Measurements from ENCODE around the gene MALL.
A peak's percentile ranks its signal among the peaks of the same experiment; 100 is the strongest.
"Not testable (repeated sequence)": the region's sequence is repeated elsewhere in the genome, so short reads cannot be mapped to it uniquely, and the experiment has no call there.

The MALL gene

GRCh38 chr2:110097506-110098220, 18.0 kb downstream of the MALL start:
- DNase-seq, result no peak

- no peak for DNase-seq
Observed at GRCh38 chr2:110095994-110096633, 19.5 kb downstream of the MALL start.

- not testable (repeated sequence) for DNase-seq
Observed at GRCh38 chr2:110094884-110095534, 20.6 kb downstream of the MALL start.

GRCh38 chr2:110093924-110094323, 21.7 kb downstream of the MALL start:
- not testable (repeated sequence) for DNase-seq

GRCh38 chr2:110090164-110090563, 25.5 kb downstream of the MALL start:
- not testable (repeated sequence) for DNase-seq

- not testable (repeated sequence) for DNase-seq
Observed at GRCh38 chr2:110083757-110084156, 31.9 kb downstream of the MALL start.

GRCh38 chr2:110083162-110083561, 32.5 kb downstream of the MALL start:
- not testable (repeated sequence) for DNase-seq

- not testable (repeated sequence) for DNase-seq
Observed at GRCh38 chr2:110078104-110078503, 37.5 kb downstream of the MALL start.

- not testable (repeated sequence) for DNase-seq
Observed at GRCh38 chr2:110075896-110076295, 39.7 kb downstream of the MALL start.

GRCh38 chr2:110069869-110070268, 45.8 kb downstream of the MALL start:
- not testable (repeated sequence) for DNase-seq

- DNase-seq, result not testable (repeated sequence)
Observed at GRCh38 chr2:110068153-110068552, 47.5 kb downstream of the MALL start.

- not testable (repeated sequence) for DNase-seq
Observed at GRCh38 chr2:110062332-110062731, 53.3 kb downstream of the MALL start.

- not testable (repeated sequence) for DNase-seq
Observed at GRCh38 chr2:110060550-110060949, 55.1 kb downstream of the MALL start.

GRCh38 chr2:110059694-110060358, 55.8 kb downstream of the MALL start:
- not testable (repeated sequence) for DNase-seq

- DNase-seq, result not testable (repeated sequence)
Observed at GRCh38 chr2:110059009-110059693, 56.5 kb downstream of the MALL start.

GRCh38 chr2:110058034-110058433, 57.6 kb downstream of the MALL start:
- DNase-seq, result not testable (repeated sequence)

GRCh38 chr2:110055819-110056408, 59.7 kb downstream of the MALL start:
- not testable (repeated sequence) for DNase-seq

- DNase-seq, result peak; percentile 69
Observed at GRCh38 chr2:110054521-110055407, 60.9 kb downstream of the MALL start.

GRCh38 chr2:110053688-110054087, 61.9 kb downstream of the MALL start:
- not testable (repeated sequence) for DNase-seq

- not testable (repeated sequence) for DNase-seq
Observed at GRCh38 chr2:110052166-110052565, 63.5 kb downstream of the MALL start.

GRCh38 chr2:110050222-110050621, 65.4 kb downstream of the MALL start:
- DNase-seq, result not testable (repeated sequence)
